ENCODE data around the gene FBLN5.
"Not testable (repeated sequence)": the region's sequence is repeated elsewhere in the genome, so short reads cannot be mapped to it uniquely, and the experiment has no call there.

FBLN5 gene

DNA sequence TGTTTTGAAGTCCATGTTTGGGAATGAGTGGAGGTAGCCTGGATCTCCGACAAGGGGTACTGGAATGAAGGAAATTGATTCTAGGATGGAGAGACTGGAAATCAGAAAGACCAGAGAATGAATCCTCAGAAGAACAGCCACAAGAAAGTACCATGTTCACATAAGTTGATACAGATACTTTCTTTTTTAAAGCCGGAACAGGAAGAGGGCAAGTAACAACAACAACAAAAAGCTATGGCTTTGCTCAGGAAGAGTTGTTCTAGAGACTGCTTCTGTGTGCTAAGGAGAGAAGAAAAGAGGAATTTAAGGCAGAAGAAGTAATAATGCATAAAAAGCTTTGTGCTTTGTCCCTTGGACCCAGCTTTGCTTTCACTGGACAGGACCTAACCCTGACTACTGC is 86.4 kb downstream of the FBLN5 start:
- no peak for DNase-seq (ENCODE audit: low spot score)

DNA sequence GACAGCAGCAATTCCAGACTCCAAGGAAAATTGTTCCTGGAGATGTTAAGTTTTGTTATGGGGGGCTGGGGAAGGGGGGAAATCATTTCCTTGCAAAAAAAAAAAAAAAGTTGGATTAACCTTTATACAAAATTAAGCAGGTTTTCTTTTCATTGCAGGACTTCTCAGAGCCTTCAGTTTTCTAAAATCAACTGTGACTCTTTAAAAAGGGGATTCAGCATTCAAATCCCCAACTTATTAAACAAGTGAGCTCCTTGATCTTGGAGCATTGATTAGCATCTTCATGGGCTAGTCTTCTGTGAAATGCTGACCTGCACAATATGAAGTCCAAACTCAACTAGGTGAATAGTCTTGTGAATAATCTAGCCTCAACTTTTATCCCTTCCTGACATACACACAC is 87.3 kb downstream of the FBLN5 start:
- DNase-seq (ENCODE audit: low spot score) = no peak

- DNase-seq (ENCODE audit: low spot score) = no peak
These were observed 88.8 kb downstream of the FBLN5 start for GRCh38 chr14:91858536-91859275.

DNA sequence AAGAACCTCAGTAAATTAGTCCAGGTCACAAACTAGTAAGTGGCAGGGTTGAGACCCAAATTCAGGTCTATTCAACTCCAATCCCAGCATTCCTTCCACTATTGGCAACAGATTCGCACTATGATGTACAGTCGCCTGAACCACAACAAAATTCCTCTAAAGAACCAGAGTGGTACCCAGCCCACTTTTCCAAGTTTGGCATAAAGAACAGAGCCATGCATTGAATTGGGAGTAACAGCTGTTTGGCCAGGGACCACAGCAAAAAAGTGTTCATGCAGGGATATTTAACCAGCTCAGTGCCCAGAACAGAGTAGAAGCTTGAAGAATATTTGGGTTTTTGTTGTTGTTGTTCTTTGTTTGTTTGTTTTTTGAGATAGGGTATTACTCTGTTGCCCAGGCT is 89.9 kb downstream of the FBLN5 start:
- DNase-seq (ENCODE audit: low spot score) = no peak

DNA sequence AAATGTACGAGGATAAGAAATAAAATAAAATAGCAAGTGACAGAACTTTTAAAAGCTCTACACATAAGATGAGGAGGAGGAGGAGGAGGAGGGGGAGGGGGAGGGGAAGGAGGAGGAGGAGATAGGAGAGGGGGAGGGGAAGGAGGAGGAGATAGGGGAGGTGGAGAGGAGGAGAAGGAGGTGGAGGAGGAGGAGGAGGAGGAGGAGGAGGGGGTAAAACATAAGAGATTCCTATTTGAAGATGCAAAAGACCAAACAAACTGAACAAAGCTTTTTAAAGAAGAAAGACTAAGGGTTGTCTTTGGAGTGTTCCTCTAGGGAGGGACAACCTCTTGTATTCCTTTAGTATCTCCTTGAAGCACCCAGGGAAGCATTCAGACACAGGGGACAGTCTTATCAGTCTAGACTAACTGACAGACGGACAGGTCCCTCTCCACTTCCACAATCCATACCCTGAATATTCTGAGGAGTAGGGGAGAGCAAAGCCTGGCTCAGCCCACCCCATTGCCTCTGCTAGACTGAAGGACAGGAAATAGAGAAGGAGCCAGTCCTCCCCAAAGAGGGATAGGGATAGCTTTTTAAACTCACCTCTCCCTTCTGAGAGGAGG is 93.1 kb downstream of the FBLN5 start:
- no peak for DNase-seq (ENCODE audit: low spot score)

DNA sequence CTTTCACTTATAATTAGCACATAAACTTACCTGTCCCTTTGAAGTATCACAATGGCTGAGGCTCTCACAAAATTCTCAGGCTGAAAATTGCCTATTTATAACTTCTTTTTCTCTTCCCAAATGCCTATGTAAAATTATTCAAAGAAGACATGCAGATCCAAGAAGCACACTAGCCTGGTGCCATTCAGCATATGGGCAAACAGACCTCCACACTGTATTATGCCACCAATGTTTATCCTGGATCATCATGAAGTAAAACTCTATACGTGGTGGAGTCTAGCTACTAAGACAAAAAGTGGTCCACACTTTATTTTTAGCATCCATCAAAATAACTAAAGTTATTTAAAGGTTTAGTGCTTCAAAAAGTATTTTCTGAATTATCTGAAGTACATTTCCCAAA is 95.9 kb downstream of the FBLN5 start:
- no peak for DNase-seq (ENCODE audit: low spot score)

DNA sequence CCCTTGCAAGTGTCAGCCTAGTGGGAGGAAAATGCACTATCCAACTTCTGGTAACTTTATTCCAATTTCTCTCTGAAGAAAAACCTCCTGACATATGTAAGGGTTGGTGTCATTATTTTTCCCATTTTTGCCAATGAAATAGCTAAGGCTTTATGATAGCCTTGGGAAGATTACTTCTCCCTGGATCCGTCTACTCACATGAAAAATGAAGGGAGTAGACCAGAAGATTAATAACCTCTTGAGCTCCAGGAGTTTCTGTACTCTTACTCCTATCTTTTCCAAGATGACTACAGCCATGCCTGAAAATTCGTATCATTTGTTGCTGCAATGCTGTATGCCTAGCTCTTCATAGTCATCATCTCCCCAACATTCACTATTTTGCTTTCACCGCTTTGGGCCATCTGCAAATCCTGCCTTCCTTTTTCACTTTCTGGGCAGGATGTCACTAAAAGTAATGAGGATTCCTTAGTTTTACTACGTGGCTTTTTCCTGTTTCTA is 98.9 kb downstream of the FBLN5 start:
- DNase-seq (ENCODE audit: low spot score) = no peak

GRCh38 chr14:91847693-91848092 is 99.8 kb downstream of the FBLN5 start:
- no peak for DNase-seq (ENCODE audit: low spot score)

DNA sequence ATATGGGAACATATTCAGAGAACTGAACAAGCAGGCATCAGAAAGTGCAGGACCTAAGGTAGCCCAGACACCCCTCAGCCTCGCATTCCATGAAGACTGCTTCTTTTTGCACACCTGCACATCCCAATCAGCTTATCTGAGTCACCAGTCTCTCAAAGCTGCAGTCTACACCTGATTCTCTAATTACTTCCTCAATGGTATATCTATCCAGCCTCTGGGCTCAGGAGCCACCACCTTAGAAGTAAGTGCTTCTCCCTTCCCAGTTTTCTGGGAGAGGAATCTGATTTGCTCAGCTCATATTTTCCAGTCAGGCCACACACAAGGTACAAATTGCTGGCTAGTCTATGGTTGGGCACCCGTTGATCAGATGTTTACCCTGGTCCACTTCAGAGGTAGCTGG is 101.8 kb downstream of the FBLN5 start:
- DNase-seq (ENCODE audit: low spot score) = no peak

- not testable (repeated sequence) for DNase-seq (ENCODE audit: low spot score)
These were observed 102.4 kb downstream of the FBLN5 start for GRCh38 chr14:91845056-91845455.

DNA sequence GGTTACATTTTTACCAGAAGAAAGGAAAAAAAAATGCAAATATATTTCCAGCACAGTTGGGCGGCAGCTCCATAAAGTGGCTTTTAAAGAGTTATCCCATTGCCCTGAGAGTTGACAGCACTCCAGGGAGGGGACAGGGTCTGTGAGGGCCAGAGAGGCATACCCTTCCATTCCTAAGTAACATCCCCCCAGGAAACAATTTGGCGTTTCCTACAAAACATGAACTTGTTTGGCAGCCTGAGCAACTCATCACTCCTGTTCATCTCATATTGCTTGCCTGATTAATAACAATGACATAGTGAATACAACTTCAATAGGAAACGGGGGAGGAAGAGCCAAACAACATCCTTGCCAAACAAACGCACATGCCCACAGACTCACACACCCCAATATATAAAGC is 103.5 kb downstream of the FBLN5 start:
- no peak for DNase-seq (ENCODE audit: low spot score)

DNA sequence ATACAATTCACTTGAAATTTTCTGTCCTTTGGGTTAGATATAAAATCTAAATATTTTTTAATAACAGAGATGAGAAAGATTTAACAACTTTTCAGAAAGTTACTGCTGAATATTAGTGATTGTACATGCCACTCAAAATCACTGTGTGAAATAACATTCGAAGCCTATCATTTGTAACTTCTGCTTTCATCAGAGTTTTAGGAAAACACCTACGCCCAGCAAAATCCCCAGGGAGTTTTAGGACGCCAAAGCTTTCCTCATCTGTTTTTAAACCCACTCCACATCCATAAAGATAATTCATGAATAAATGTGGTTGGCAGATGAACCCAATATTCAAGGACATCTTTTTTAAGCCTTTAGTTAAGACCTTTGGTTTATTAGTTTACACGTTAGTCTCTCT is 104.1 kb downstream of the FBLN5 start:
- DNase-seq (ENCODE audit: low spot score) = no peak

DNA sequence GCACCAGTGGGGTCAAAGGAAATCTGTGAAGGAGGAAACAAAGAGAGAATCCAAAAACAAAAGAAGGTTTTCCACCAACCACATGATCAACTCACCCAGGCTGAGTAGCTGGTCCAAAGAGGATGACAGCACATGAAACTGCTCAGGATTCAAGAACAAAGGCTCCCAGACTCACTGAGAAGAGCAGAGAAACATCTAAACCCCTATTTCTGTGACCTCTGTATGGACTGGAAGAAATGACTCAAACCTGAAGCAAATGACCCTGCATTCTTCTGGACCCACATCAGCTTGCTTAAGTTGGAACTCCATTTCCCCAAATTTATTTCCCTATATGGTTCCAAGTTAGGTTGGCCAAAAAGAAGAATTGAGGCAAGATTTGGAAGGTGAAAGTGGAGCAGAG is 106.4 kb downstream of the FBLN5 start:
- no peak for DNase-seq (ENCODE audit: low spot score)

- no peak for DNase-seq (ENCODE audit: low spot score)
These were observed 107.7 kb downstream of the FBLN5 start for GRCh38 chr14:91839749-91840148.

GRCh38 chr14:91837076-91837475 is 110.4 kb downstream of the FBLN5 start:
- no peak for DNase-seq (ENCODE audit: low spot score)

GRCh38 chr14:91835920-91836843 is 111.3 kb downstream of the FBLN5 start:
- peak; percentile 85 for DNase-seq (ENCODE audit: low spot score)

GRCh38 chr14:91835197-91835919 is 112.1 kb downstream of the FBLN5 start:
- no peak for DNase-seq (ENCODE audit: low spot score)

DNA sequence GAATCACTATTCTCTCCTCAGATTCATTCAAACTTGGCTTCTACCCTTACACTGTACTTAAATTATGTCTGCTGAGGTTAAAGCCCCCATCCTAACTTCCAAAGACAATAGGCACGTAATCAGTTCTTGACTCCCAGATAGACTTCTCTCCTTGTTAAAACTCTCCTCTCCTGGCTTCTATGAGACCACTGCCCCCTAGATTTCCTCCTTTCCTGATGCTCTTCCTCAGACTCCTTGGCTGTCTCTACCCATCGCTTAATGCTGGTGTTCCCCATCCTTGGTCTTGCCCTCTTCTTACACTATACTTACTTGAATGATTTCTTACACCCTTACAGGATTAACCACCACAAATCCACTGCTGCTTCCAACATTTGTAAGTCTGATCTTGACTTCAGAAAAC is 112.9 kb downstream of the FBLN5 start:
- DNase-seq (ENCODE audit: low spot score) = no peak

DNA sequence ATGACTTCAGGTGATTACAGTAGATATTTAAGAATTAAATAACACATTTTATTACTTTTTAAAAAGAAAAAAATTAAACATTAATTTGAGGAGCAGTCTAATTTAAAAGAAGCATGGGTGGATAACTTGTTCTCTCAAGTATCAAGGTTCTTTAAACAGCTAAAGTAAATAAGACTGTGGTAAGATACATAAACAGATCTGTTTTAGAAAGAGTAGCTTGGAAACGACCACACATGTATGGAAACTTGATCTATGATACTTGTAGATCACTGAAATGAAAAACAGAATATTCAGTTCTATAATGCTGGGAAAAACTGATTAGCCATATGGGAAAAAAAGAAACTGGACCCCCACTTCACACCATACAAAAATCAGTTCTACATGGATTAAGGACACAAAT is 116.2 kb downstream of the FBLN5 start:
- no peak for DNase-seq (ENCODE audit: low spot score)

DNA sequence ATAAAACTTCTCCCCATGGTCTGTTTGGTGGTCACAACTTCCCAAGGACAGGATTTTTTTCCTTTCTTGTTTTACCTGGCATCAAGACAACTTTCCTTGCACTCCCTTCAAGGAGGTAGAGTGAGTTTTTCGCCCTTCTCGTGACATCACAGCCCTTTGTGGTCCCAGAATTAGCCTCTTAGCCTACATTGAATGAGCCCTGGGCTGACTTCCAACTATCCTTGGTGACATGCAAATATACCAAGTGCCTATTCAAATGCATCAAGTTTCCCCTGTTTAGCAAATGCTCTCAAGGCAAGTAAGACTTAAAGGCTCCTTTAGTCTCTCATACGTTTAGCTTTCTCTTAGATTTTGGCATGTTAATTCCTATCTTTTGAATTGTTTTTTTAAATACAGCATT is 116.7 kb downstream of the FBLN5 start:
- no peak for DNase-seq (ENCODE audit: low spot score)

DNA sequence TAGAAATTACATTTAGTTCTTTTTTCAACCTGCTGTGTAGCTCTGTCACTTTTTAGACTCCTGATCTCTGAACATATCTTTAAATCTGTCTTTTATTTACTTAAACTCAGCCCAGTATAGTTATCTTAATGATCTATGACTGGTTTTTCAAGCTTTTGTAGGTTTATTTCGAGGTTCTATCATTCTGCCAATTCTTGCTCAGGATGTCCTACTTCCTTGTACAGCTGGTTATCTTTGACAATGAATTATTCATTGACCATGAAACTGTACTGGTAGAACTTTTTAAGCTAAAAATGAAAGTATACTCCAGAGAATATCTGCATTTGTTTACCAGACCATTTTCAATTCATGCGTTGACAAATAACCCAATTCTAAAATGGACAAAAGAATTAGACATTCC is 118.0 kb downstream of the FBLN5 start:
- DNase-seq (ENCODE audit: low spot score) = no peak

GRCh38 chr14:91827746-91828145 is 119.7 kb downstream of the FBLN5 start:
- DNase-seq (ENCODE audit: low spot score) = no peak
